Measurements from ENCODE around the gene ITGA2. TPM values are rescaled to one million over a fixed set of nuclear protein-coding genes. Genes with fewer than 3 reads are reported as not detected.

ITGA2 gene
- total and polyA plus RNA-seq, 2 of the 8 experiments (the other 6 are each of a cell fraction or from before 2014, with no cell fraction given), result 1.4 to 7.7 TPM

GRCh38 chr5:53073348-53073747, 84.2 kb downstream of the ITGA2 start (continued):
- TF ChIP-seq SUZ12 (IDR thresholded peaks at IDR 0.05; ENCODE audit: low read length) (no peak), SRF (IDR thresholded peaks at IDR 0.05; ENCODE audit: low read depth, low read length) (no peak), SIRT6 (IDR thresholded peaks at IDR 0.05; ENCODE audit: low read length) (no peak), TAF1 (IDR thresholded peaks at IDR 0.05; ENCODE audit: low read depth, low read length) (no peak), ATF3 (IDR thresholded peaks at IDR 0.05; ENCODE audit: insufficient read depth, low read depth, low read length) (no peak)
- TF ChIP-seq, protein P1, sequence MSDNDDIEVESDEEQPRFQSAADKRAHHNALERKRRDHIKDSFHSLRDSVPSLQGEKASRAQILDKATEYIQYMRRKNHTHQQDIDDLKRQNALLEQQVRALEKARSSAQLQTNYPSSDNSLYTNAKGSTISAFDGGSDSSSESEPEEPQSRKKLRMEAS (IDR thresholded peaks at IDR 0.05), result no peak

Data from H1 (cell line).